MM.1S (cell line): ENCODE results near the gene TNFRSF25.

Source experiments
- CTCF ChIP-seq: fragments of 300-600 bp; sonication (generic); IDR thresholded peaks from 2 replicates; pipeline ENCODE4 v1.5.1; 2016; ENCODE audit warnings: antibody characterized with exemption, low read length, mixed read lengths
- EZH2 ChIP-seq: fragments of 300-600 bp; sonication (generic); optimal IDR thresholded peaks from 2 replicates; pipeline ENCODE3; 2017; ENCODE audit warnings: low read depth, mild to moderate bottlenecking, antibody characterized with exemption, low read length, mixed read lengths
- EZH2phosphoT487 ChIP-seq: fragments of 300-600 bp; sonication (generic); IDR thresholded peaks from 2 replicates; pipeline ENCODE4 v1.6.1; 2018; ENCODE audit warnings: antibody characterized with exemption, low read length

GRCh38 chr1:6435129-6435528, 30.8 kb downstream of the TNFRSF25 start:
- TF ChIP-seq CTCF = no peak
- no peak for TF ChIP-seq EZH2
- no peak for TF ChIP-seq EZH2phosphoT487
